Chondrocyte (in vitro differentiated cells): ENCODE results near the gene RARRES2. TPM values are rescaled to one million over a fixed set of nuclear protein-coding genes. Genes with fewer than 3 reads are reported as not detected.
A peak's percentile ranks its signal among the peaks of the same experiment; 100 is the strongest.

Experiments
- DNase-seq: peaks from one replicate; pipeline ENCODE4 v3.0.0; 2021; ENCODE audit warnings: mixed read lengths, low spot score
- H3K27ac Mint-ChIP-seq: one replicate; pipeline ENCODE4 v1.8.0; 2021; ENCODE audit warnings: mild to moderate bottlenecking, moderate library complexity, mixed read lengths; ENCODE audit not compliant: unreplicated experiment
- H3K27me3 Mint-ChIP-seq: 2 replicates; pipeline ENCODE4 v1.8.0; 2021; ENCODE audit warnings: low read depth, mixed read lengths
- H3K36me3 Mint-ChIP-seq: 2 replicates; pipeline ENCODE4 v1.8.0; 2021; ENCODE audit warnings: low read depth, mixed read lengths
- H3K4me1 Mint-ChIP-seq: 2 replicates; pipeline ENCODE4 v1.8.0; 2021; ENCODE audit warnings: low read depth, mild to moderate bottlenecking, mixed read lengths
- H3K4me3 Mint-ChIP-seq: one replicate; pipeline ENCODE4 v1.8.0; 2021; ENCODE audit warnings: mild to moderate bottlenecking, moderate library complexity, mixed read lengths; ENCODE audit not compliant: unreplicated experiment
- H3K9me3 Mint-ChIP-seq: 2 replicates; pipeline ENCODE4 v1.8.0; 2021; ENCODE audit warnings: low read depth, mixed read lengths
- CTCF ChIP-seq: fragments of 200-600 bp; sonication (generic); IDR thresholded peaks from 2 replicates; pipeline ENCODE4 v1.5.0; 2021; ENCODE audit warnings: antibody characterized with exemption, mild to moderate bottlenecking, moderate library complexity
- total RNA-seq: library from RNA; stranded (reverse); gene quantifications from 3 replicates; pipeline ENCODE4 v1.2.1, GENCODE V29; 2021

Gene RARRES2
- total RNA-seq, 1 donor from 2014 or later, result 1.8 TPM

- peak; percentile 44 for DNase-seq
- Mint-ChIP-seq H3K27ac (no peak overlapping the region), H3K27me3 (no peaks in the 10 kb centered on the region), H3K4me1 (peaks cover 9% of the 10 kb centered on the region), H3K9me3 (no peaks in the 10 kb centered on the region), H3K36me3 (no peaks in the 10 kb centered on the region), H3K4me3 (no peak overlapping the region)
- no peak for TF ChIP-seq CTCF
These were observed 43.9 kb upstream of the RARRES2 start for GRCh38 chr7:150385302-150385723.

GRCh38 chr7:150384406-150385301, 43.2 kb upstream of the RARRES2 start:
- no peak overlapping the region for H3K4me3 Mint-ChIP-seq
- no peak overlapping the region for H3K27ac Mint-ChIP-seq
- H3K4me1 Mint-ChIP-seq, result peaks cover 15% of the 10 kb centered on the region

GRCh38 chr7:150383710-150384397, 42.4 kb upstream of the RARRES2 start:
- Mint-ChIP-seq H3K9me3 (no peaks in the 10 kb centered on the region), H3K36me3 (no peaks in the 10 kb centered on the region), H3K4me3 (no peak overlapping the region), H3K27me3 (no peaks in the 10 kb centered on the region), H3K4me1 (peaks cover 17% of the 10 kb centered on the region), H3K27ac (no peak overlapping the region)
- no peak for DNase-seq
- TF ChIP-seq CTCF, result no peak

More at GRCh38 chr7:150384406-150385301, 43.2 kb upstream of the RARRES2 start:
- H3K36me3 Mint-ChIP-seq, result no peaks in the 10 kb centered on the region
- no peak for TF ChIP-seq CTCF
- no peaks in the 10 kb centered on the region for H3K27me3 Mint-ChIP-seq
- no peak for DNase-seq
- no peaks in the 10 kb centered on the region for H3K9me3 Mint-ChIP-seq

- Mint-ChIP-seq H3K4me3 (no peak overlapping the region), H3K36me3 (no peaks in the 10 kb centered on the region), H3K27me3 (no peaks in the 10 kb centered on the region), H3K4me1 (peaks cover 22% of the 10 kb centered on the region), H3K27ac (no peak overlapping the region), H3K9me3 (no peaks in the 10 kb centered on the region)
- no peak for TF ChIP-seq CTCF
- no peak for DNase-seq
These were observed 41.4 kb upstream of the RARRES2 start for GRCh38 chr7:150382844-150383225.

GRCh38 chr7:150382123-150382843, 40.9 kb upstream of the RARRES2 start:
- no peaks in the 10 kb centered on the region for H3K27me3 Mint-ChIP-seq
- no peak overlapping the region for H3K4me3 Mint-ChIP-seq
- no peak for DNase-seq
- no peaks in the 10 kb centered on the region for H3K9me3 Mint-ChIP-seq
- H3K36me3 Mint-ChIP-seq, result no peaks in the 10 kb centered on the region
- no peak overlapping the region for H3K27ac Mint-ChIP-seq
- peaks cover 27% of the 10 kb centered on the region for H3K4me1 Mint-ChIP-seq
- TF ChIP-seq CTCF, result no peak
